ENCODE measurements around the gene GLRX2.
"Not testable (repeated sequence)": the region's sequence is repeated elsewhere in the genome, so short reads cannot be mapped to it uniquely, and the experiment has no call there.

Gene GLRX2

DNA sequence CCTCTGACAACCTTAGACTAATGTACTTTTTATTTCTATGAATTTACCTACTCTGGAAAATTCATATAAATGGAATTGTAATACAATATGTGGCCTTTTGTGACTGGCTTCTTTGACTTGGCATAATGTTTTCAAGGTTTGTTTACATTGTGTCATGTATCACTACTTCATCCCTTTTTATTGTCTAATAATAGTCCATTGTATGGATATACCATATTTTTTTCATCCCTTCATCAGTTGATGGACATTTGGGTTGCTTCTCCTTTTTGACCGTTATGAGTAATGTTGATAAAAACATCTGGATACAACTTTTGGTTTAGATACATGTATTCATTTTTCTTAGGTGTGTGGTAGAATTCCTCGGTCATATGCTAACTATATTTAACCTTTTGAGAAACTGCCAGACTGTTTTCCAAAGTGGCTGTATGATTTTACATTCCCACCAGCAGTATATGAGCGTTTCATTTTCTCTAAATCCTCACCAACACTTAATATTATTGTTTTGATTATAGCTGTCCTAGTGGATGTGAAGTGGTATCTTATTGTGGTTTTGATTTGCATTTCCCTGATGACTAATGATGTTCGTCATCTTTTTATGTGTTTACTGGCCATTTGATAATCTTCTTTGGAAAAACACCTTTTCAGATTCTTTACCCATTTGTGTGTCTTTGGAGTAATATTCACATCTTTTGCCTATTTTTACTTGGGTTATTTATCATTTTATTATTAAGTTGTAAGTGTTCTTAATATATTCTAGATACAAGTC lies 42.3 kb downstream of the GLRX2 start:
- no peak for DNase-seq (ENCODE audit: low read depth)

- no peak for DNase-seq (ENCODE audit: low read depth)
These were observed 44.3 kb downstream of the GLRX2 start for GRCh38 chr1:193060938-193061337.

DNA sequence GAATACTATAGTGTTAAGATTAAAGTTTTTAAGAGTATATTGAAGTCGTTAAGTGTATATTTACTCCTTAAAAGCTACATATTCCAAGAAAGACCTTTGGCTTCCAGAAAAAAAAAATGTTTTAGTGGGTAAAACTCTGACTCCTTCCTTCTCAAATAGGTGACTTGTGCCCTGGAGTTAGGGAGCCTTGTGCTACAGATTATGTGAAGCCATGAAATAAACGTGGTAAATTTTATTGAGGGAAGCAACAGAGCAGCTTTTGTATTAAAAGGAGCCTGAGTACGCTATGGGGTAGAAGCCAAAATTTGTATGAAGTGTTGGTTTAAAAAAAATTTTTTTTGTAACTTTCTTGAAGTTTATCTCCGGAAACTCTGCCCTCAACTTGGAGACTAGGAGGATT lies 44.8 kb downstream of the GLRX2 start:
- DNase-seq (ENCODE audit: low read depth), result no peak

- no peak for DNase-seq (ENCODE audit: low read depth)
These were observed 45.2 kb downstream of the GLRX2 start for GRCh38 chr1:193060115-193060403.

DNA sequence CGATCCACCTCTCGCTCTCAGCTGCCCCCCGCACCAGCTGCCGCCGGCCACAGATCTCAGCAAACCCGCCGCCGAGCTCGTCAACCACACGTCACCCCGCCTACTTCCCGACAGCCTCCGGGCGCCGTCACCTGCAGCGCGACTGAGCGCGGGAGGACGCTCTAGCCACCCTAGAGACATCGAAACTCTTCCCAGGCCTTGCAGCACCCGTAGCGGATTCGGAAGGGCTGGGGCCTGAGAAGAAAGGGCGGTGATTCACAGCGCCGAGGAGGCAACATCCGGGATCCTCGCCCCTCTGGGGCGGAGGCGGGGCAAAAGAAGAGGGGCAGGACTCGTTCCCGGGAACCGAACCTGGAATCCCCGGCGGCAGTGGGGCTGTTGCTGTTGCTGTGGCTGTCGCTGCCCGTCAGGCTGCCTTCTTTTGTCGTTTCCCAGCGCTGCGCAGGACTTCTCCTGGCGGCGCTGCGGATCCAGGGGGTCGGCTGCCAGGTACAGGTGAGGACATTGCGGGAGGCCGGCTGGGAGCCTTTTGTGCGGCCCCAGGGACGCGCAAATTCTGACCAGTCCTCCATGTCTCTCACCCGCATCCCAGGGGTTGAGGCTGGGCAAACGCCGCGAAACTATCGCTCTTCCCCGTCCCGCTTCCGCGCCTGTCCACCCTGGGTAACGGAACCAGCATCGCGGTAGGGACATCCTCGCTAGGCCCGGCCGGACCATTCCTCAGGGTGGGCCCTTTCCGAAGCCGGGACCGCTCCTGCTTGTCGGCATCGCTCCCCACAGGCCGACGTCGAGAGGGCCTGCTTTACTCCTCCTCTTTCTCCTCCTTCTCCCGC lies 45.7 kb downstream of the GLRX2 start, which contains the start of the genes RO60 and UCHL5:
TSS of gene RO60 (plus strand) at position 331 of the 833 bp plus-strand sequence. CDS start 9,443 bp downstream, outside the sequence.
TSS of gene UCHL5 (minus strand) at position 79 of the 833 bp plus-strand sequence. CDS start 100 bp downstream, outside the sequence.
- peak; percentile 89 for DNase-seq (ENCODE audit: low read depth)

GRCh38 chr1:193058529-193059281 lies 46.5 kb downstream of the GLRX2 start:
- DNase-seq (ENCODE audit: low read depth), result peak; percentile 47

DNA sequence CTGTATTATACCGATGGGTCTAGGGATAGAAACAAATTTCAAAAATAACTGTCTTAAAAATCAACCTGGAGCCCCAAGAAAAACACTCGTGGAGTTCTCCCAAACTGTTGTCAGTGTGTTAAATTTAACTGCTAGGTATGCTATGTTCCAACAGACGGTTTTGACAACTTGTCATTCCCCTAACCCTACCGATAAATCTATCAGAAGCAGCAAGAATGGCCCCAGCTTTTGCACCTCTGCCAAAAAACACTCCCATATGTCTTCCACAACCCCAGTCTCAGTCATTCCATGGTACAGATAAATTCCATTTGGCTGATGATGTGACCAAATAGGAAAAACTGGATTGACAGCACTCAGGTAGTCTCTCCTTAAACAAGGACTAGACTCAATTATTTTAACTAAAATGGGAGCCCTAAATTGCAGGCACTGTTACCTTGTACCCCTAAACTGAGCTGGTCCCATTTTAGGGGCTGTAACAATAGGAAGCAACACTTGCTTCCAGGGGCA lies 51.0 kb downstream of the GLRX2 start:
- DNase-seq (ENCODE audit: low read depth), result no peak

- DNase-seq (ENCODE audit: low read depth), result not testable (repeated sequence)
These were observed 56.3 kb downstream of the GLRX2 start for GRCh38 chr1:193048913-193049312.
